Peyer's patch (tissue), 4 donors: ENCODE results near the gene SPDYE16.
"Not testable (repeated sequence)": the region's sequence is repeated elsewhere in the genome, so short reads cannot be mapped to it uniquely, and the experiment has no call there.

Experiments
- CTCF ChIP-seq, 6 experiments: fragments of 450-650 bp in 4 of 6; fragments of 200-600 bp in 2 of 6; sonication (generic) in 1 of 6; IDR thresholded peaks; one replicate each; pipeline ENCODE4 v1.5.1; 2017 to 2019; ENCODE audit warnings: antibody characterized with exemption in 6 of 6, mild to moderate bottlenecking in 3 of 6, moderate library complexity in 1 of 6
- POLR2A ChIP-seq, 2 donors: fragments of 450-650 bp; IDR thresholded peaks; one replicate each; pipeline ENCODE4 v1.5.1; 2017; ENCODE audit warnings: antibody characterized with exemption in 2 of 2, mild to moderate bottlenecking in 2 of 2, moderate library complexity in 2 of 2

- TF ChIP-seq CTCF, POLR2A (IDR thresholded peaks at IDR 0.05): not testable (repeated sequence)
These were observed 49.6 kb upstream of the SPDYE16 start for GRCh38 chr7:76592694-76593093.
